Epithelial cell of esophagus (primary cell): Measurements from ENCODE around the gene LRMDA.
A peak's percentile ranks its signal among the peaks of the same experiment; 100 is the strongest.

ENCODE experiments used
- DNase-seq: peaks from one replicate; pipeline ENCODE4 v3.0.0; 2010; ENCODE audit warnings: low read depth
- H3K4me3 ChIP-seq: 2 replicates; pipeline ENCODE4 v1.5.1; 2011; ENCODE audit warnings: mild to moderate bottlenecking, low read length, control low read depth
- CTCF ChIP-seq: IDR thresholded peaks from 2 replicates; pipeline ENCODE4 v1.5.1; 2011; ENCODE audit warnings: low read depth, mild to moderate bottlenecking, low read length, control low read depth, inconsistent platforms; ENCODE audit not compliant: insufficient read depth; ENCODE audit errors: missing control alignments

LRMDA gene

GRCh38 chr10:75407224-75407712 is 24.2 kb upstream of the LRMDA start:
- peak overlapping the region; percentile 78 for H3K4me3 ChIP-seq
- TF ChIP-seq CTCF = no peak
- peak; percentile 47 for DNase-seq

GRCh38 chr10:75407713-75408508 is 23.5 kb upstream of the LRMDA start:
- no peak for TF ChIP-seq CTCF
- DNase-seq = peak; percentile 51

GRCh38 chr10:75408509-75408875 is 22.9 kb upstream of the LRMDA start:
- no peak for TF ChIP-seq CTCF
- peak overlapping the region; percentile 78 for H3K4me3 ChIP-seq
- peak; percentile 39 for DNase-seq

More at GRCh38 chr10:75407713-75408508, 23.5 kb upstream of the LRMDA start:
- H3K4me3 ChIP-seq = peak overlapping the region; percentile 78

- H3K4me3 ChIP-seq = peak overlapping the region; percentile 78
- peak; percentile 36 for TF ChIP-seq CTCF
- DNase-seq = peak; percentile 83
These were observed 22.2 kb upstream of the LRMDA start for GRCh38 chr10:75408911-75409885.

GRCh38 chr10:75410132-75411005 is 21.1 kb upstream of the LRMDA start:
- DNase-seq = peak; percentile 95
- peak; percentile 41 for TF ChIP-seq CTCF
- H3K4me3 ChIP-seq = peak overlapping the region; percentile 78

- DNase-seq = no peak
- no peak overlapping the region for H3K4me3 ChIP-seq
- no peak for TF ChIP-seq CTCF
These were observed 16.9 kb upstream of the LRMDA start for GRCh38 chr10:75414527-75414926.
